Measurements from ENCODE around the gene GRAMD1A. TPM values are rescaled to one million over a fixed set of nuclear protein-coding genes. Genes with fewer than 3 reads are reported as not detected.
A peak's percentile ranks its signal among the peaks of the same experiment; 100 is the strongest.
"Not testable (repeated sequence)": the region's sequence is repeated elsewhere in the genome, so short reads cannot be mapped to it uniquely, and the experiment has no call there.

GRAMD1A gene
- total RNA-seq, 1 donor from 2014 or later, result 61.9 TPM

- Histone ChIP-seq H3K27ac (no peak overlapping the region), H3K4me1 (no peaks in the 10 kb centered on the region), H3K4me3 (no peak overlapping the region), H3K27me3 (no peaks in the 10 kb centered on the region), H3K36me3 (no peaks in the 10 kb centered on the region), H3K9me3 (no peaks in the 10 kb centered on the region)
- no peak for DNase-seq (ENCODE audit: extremely low spot score in 2 of 2)
- intact Hi-C loops (cut with DNase I), result no loop called here
- TF ChIP-seq, protein P1, sequence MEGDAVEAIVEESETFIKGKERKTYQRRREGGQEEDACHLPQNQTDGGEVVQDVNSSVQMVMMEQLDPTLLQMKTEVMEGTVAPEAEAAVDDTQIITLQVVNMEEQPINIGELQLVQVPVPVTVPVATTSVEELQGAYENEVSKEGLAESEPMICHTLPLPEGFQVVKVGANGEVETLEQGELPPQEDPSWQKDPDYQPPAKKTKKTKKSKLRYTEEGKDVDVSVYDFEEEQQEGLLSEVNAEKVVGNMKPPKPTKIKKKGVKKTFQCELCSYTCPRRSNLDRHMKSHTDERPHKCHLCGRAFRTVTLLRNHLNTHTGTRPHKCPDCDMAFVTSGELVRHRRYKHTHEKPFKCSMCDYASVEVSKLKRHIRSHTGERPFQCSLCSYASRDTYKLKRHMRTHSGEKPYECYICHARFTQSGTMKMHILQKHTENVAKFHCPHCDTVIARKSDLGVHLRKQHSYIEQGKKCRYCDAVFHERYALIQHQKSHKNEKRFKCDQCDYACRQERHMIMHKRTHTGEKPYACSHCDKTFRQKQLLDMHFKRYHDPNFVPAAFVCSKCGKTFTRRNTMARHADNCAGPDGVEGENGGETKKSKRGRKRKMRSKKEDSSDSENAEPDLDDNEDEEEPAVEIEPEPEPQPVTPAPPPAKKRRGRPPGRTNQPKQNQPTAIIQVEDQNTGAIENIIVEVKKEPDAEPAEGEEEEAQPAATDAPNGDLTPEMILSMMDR (IDR thresholded peaks at IDR 0.05), result no peak
- no peak for TF ChIP-seq POLR2A (IDR thresholded peaks at IDR 0.05)
- no peak for TF ChIP-seq POLR2AphosphoS5 (IDR thresholded peaks at IDR 0.05; ENCODE audit: insufficient read depth in 1 of 2, low read depth in 1 of 2)
Measured at GRCh38 chr19:34990578-34991192, 9.4 kb upstream of the GRAMD1A start.

GRCh38 chr19:34991542-34992333 is 8.4 kb upstream of the GRAMD1A start:
- no peak overlapping the region for H3K27ac ChIP-seq
- H3K4me1 ChIP-seq, result no peaks in the 10 kb centered on the region
- no peaks in the 10 kb centered on the region for H3K9me3 ChIP-seq
- no peaks in the 10 kb centered on the region for H3K27me3 ChIP-seq
- DNase-seq (ENCODE audit: extremely low spot score in 2 of 2), result no peak
- H3K36me3 ChIP-seq, result no peaks in the 10 kb centered on the region
- intact Hi-C loops (cut with DNase I), result no loop called here
- TF ChIP-seq, protein P1 (IDR thresholded peaks at IDR 0.05), result no peak
- no peak for TF ChIP-seq POLR2A (IDR thresholded peaks at IDR 0.05)
- no peak for TF ChIP-seq POLR2AphosphoS5 (IDR thresholded peaks at IDR 0.05; ENCODE audit: insufficient read depth in 1 of 2, low read depth in 1 of 2)
- no peak overlapping the region for H3K4me3 ChIP-seq

DNA sequence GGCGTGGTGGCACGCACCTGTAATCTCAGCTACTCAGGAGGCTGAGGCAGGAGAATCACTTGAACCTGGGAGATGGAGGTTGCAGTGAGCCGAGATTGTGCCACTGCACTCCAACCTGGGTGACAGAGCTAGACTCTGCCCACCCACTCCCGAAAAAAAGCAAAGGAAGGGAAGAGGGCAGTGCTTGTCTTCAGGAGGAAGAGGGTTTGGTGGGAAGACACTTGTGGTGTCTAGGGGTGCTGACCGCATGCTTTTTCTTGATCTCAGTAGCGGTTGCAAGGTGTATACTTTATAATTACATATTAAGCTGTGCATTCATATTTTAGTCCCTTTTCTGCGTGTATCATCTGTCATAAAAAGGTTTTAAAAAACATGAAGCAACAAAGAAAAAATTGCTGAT is 7.5 kb upstream of the GRAMD1A start:
- H3K9me3 ChIP-seq; H3K4me3 ChIP-seq; intact Hi-C loops (cut with DNase I); H3K27ac ChIP-seq; H3K36me3 ChIP-seq; H3K27me3 ChIP-seq; DNase-seq (ENCODE audit: extremely low spot score in 2 of 2); H3K4me1 ChIP-seq: not testable (repeated sequence)

DNA sequence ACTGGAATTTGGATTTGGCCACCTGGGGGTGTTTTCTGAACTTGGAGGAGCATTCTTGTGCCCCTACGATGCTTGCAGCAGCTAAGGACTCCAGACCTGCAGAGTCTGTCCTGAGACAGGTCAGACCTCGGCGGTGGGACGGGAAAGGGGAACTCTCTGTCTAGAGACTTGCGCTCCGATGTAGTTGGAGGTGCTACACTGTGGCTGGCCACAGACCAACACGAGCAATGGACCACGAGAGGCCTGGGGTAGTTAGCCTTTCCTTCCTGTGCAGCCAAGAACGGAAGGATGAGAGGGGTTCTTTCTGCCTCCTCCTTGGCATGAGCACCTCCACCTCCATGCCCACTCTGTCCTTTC is 5.9 kb upstream of the GRAMD1A start:
- no peaks in the 10 kb centered on the region for H3K36me3 ChIP-seq
- no peaks in the 10 kb centered on the region for H3K27me3 ChIP-seq
- no peaks in the 10 kb centered on the region for H3K9me3 ChIP-seq
- H3K27ac ChIP-seq, result no peak overlapping the region
- no peak overlapping the region for H3K4me3 ChIP-seq
- no peak for DNase-seq (ENCODE audit: extremely low spot score in 2 of 2)
- TF ChIP-seq POLR2A (IDR thresholded peaks at IDR 0.05) (no peak), POLR2AphosphoS5 (IDR thresholded peaks at IDR 0.05; ENCODE audit: insufficient read depth in 1 of 2, low read depth in 1 of 2) (no peak)
- TF ChIP-seq, protein P1 (IDR thresholded peaks at IDR 0.05), result no peak
- peaks cover 11% of the 10 kb centered on the region for H3K4me1 ChIP-seq
- intact Hi-C loops (cut with DNase I), result no loop called here

- no peaks in the 10 kb centered on the region for H3K27me3 ChIP-seq
- TF ChIP-seq POLR2A (IDR thresholded peaks at IDR 0.05), result no peak
- peak in 1 of 2 donors; percentile 6 for TF ChIP-seq POLR2AphosphoS5 (IDR thresholded peaks at IDR 0.05; ENCODE audit: insufficient read depth in 1 of 2, low read depth in 1 of 2)
- TF ChIP-seq, protein P1 (IDR thresholded peaks at IDR 0.05), result no peak
- intact Hi-C loops (cut with DNase I), result no loop called here
- peaks cover 17% of the 10 kb centered on the region for H3K4me1 ChIP-seq
- H3K4me3 ChIP-seq, result no peak overlapping the region
- H3K27ac ChIP-seq, result peak overlapping the region; percentile 33
- no peak for DNase-seq (ENCODE audit: extremely low spot score in 2 of 2)
- H3K9me3 ChIP-seq, result no peaks in the 10 kb centered on the region
- H3K36me3 ChIP-seq, result no peaks in the 10 kb centered on the region
Measured at GRCh38 chr19:34994643-34995541, 5.2 kb upstream of the GRAMD1A start.

Data from vagina (tissue), 2 donors.